IMR-90 (cell line): ENCODE data around the gene B3GNT9. TPM values are rescaled to one million over a fixed set of nuclear protein-coding genes. Genes with fewer than 3 reads are reported as not detected.

Experiments used
- ATAC-seq: fragments of 200-7000 bp; cut with Tn5 transposase; 2 replicates; pipeline ENCODE4 v1.9.1; 2020; ENCODE audit warnings: low read depth, mild to moderate bottlenecking, moderate library complexity
- BruUV-seq: library from RNA; stranded (reverse); fragments of 400-500 nt; replicated peaks from 2 replicates; lab custom pipeline; 2021; lab: Mats Ljungman, UMichigan
- CTCF ChIA-PET: fragments of 300-600 bp; formaldehyde crosslinking; extraction: SDS; loops from one replicate; lab custom pipeline; 2021; ENCODE audit warnings: antibody characterized with exemption; lab: Yijun Ruan, JAX
- POLR2A ChIA-PET: fragments of 300-600 bp; sonication (Branson Sonifier 250); formaldehyde crosslinking; loops from one replicate; lab custom pipeline; 2022; ENCODE audit warnings: antibody characterized with exemption; ENCODE audit not compliant: unreplicated experiment; lab: Charles Lee
- DNase-seq: peaks from one replicate; pipeline ENCODE4 v3.0.0; 2013
- H2AFZ ChIP-seq: replicated peaks from 2 replicates; pipeline ENCODE3; 2013; ENCODE audit warnings: low read length, mild to moderate bottlenecking; ENCODE audit not compliant: poor library complexity
- H2AK5ac ChIP-seq: 2 replicates; pipeline ENCODE4 v1.6.1; 2013; ENCODE audit warnings: low read depth, low read length, inconsistent platforms
- H2AK9ac ChIP-seq: replicated peaks from 2 replicates; pipeline ENCODE3; 2013; ENCODE audit warnings: mild to moderate bottlenecking, low read depth, low read length, moderate library complexity; ENCODE audit not compliant: poor library complexity
- H2BK120ac ChIP-seq: 2 replicates; pipeline ENCODE4 v1.6.1; 2013; ENCODE audit warnings: low read depth, low read length, inconsistent platforms
- H2BK15ac ChIP-seq: 3 replicates; pipeline ENCODE4 v1.6.1; 2013; ENCODE audit warnings: low read depth, low read length, inconsistent platforms
- H2BK20ac ChIP-seq: 2 replicates; pipeline ENCODE4 v1.6.1; 2013; ENCODE audit warnings: low read depth, mild to moderate bottlenecking, inconsistent platforms, low read length, moderate library complexity
- H2BK5ac ChIP-seq: 2 replicates; pipeline ENCODE4 v1.6.1; 2013; ENCODE audit warnings: mild to moderate bottlenecking, low read depth, low read length, inconsistent platforms; ENCODE audit not compliant: poor library complexity, severe bottlenecking
- H3K14ac ChIP-seq: replicated peaks from 2 replicates; pipeline ENCODE4 v1.6.1; 2013; ENCODE audit warnings: low read depth, low read length, inconsistent platforms
- H3K18ac ChIP-seq: 2 replicates; pipeline ENCODE4 v1.6.1; 2013; ENCODE audit warnings: low read depth, low read length, control low read depth
- H3K23ac ChIP-seq: 2 replicates; pipeline ENCODE4 v1.6.1; 2013; ENCODE audit warnings: low read depth, low read length, inconsistent platforms
- H3K27ac ChIP-seq: 2 replicates; pipeline ENCODE4 v1.5.1; 2013; ENCODE audit warnings: mild to moderate bottlenecking, control low read depth, low read length; ENCODE audit not compliant: insufficient read depth
- H3K27me3 ChIP-seq: 2 replicates; pipeline ENCODE4 v1.6.1; 2013; ENCODE audit warnings: low read length; ENCODE audit not compliant: control insufficient read depth, insufficient read depth
- H3K36me3 ChIP-seq: 2 replicates; pipeline ENCODE4 v1.6.1; 2013; ENCODE audit warnings: low read length, mixed read lengths; ENCODE audit not compliant: control insufficient read depth, insufficient read depth
- H3K4ac ChIP-seq: 2 replicates; pipeline ENCODE4 v1.6.1; 2013; ENCODE audit warnings: low read depth, low read length, inconsistent platforms
- H3K4me1 ChIP-seq: 2 replicates; pipeline ENCODE4 v1.6.1; 2013; ENCODE audit warnings: low read length, mixed read lengths; ENCODE audit not compliant: control insufficient read depth, insufficient read depth
- H3K4me2 ChIP-seq: 2 replicates; pipeline ENCODE4 v1.6.1; 2013; ENCODE audit warnings: low read depth, mild to moderate bottlenecking, control low read depth, low read length, moderate library complexity
- H3K4me3 ChIP-seq: 2 replicates; pipeline ENCODE4 v1.5.1; 2013; ENCODE audit warnings: low read depth, mild to moderate bottlenecking, control low read depth, low read length, moderate library complexity; ENCODE audit not compliant: insufficient read depth
- H3K56ac ChIP-seq: 2 replicates; pipeline ENCODE4 v1.6.1; 2013; ENCODE audit warnings: low read length, inconsistent platforms; ENCODE audit not compliant: insufficient read depth; ENCODE audit errors: extremely low read depth
- H3K79me1 ChIP-seq, 2 experiments: 2 replicates each; pipeline ENCODE4 v1.6.1; 2013; ENCODE audit warnings: low read length in 2 of 2, inconsistent platforms in 1 of 2, low read depth in 1 of 2
- H3K9ac ChIP-seq: 2 replicates; pipeline ENCODE4 v1.6.1; 2013; ENCODE audit warnings: low read depth, low read length, control low read depth
- H3K9me1 ChIP-seq: 2 replicates; pipeline ENCODE4 v1.6.1; 2013; ENCODE audit warnings: low read length, inconsistent platforms; ENCODE audit not compliant: insufficient read depth
- H3K9me3 ChIP-seq: 2 replicates; pipeline ENCODE4 v1.6.1; 2013; ENCODE audit warnings: low read length; ENCODE audit not compliant: control insufficient read depth, insufficient read depth
- H4K20me1 ChIP-seq: 2 replicates; pipeline ENCODE4 v1.6.1; 2013; ENCODE audit warnings: low read length, inconsistent platforms; ENCODE audit not compliant: insufficient read depth
- H4K5ac ChIP-seq: 2 replicates; pipeline ENCODE4 v1.6.1; 2013; ENCODE audit warnings: mild to moderate bottlenecking, low read depth, low read length, control low read depth
- H4K8ac ChIP-seq, 2 experiments: 2 replicates each; pipeline ENCODE4 v1.6.1; 2013; ENCODE audit warnings: low read depth in 2 of 2, low read length in 2 of 2, control low read depth in 1 of 2, inconsistent platforms in 1 of 2
- H4K91ac ChIP-seq: 2 replicates; pipeline ENCODE4 v1.6.1; 2013; ENCODE audit warnings: low read depth, low read length, inconsistent platforms; ENCODE audit not compliant: insufficient read depth
- CHD1 ChIP-seq: IDR thresholded peaks from 2 replicates; pipeline ENCODE4 v1.6.1; 2012; ENCODE audit warnings: low read depth, low read length, improper control_type of control experiment
- FOS ChIP-seq: fragments of 150-350 bp; IDR thresholded peaks from 2 replicates; pipeline ENCODE4 v1.6.1; 2016; ENCODE audit warnings: low read depth, low read length
- MAFK ChIP-seq: IDR thresholded peaks from 2 replicates; pipeline ENCODE4 v1.6.1; 2012; ENCODE audit warnings: low read depth, low read length, improper control_type of control experiment
- MAZ ChIP-seq: IDR thresholded peaks from 2 replicates; pipeline ENCODE4 v1.6.1; 2012; ENCODE audit warnings: low read depth, mild to moderate bottlenecking, low read length, improper control_type of control experiment, moderate library complexity, borderline replicate concordance
- MXI1 ChIP-seq: IDR thresholded peaks from 2 replicates; pipeline ENCODE4 v1.6.1; 2012; ENCODE audit warnings: low read depth, mild to moderate bottlenecking, low read length, moderate library complexity, borderline replicate concordance
- NFE2L2 ChIP-seq: fragments of 150-350 bp; IDR thresholded peaks from 2 replicates; pipeline ENCODE4 v1.6.1; 2016; ENCODE audit warnings: low read depth, mild to moderate bottlenecking, low read length
- POLR2A ChIP-seq: IDR thresholded peaks from 2 replicates; pipeline ENCODE4 v1.6.1; 2012; ENCODE audit warnings: mild to moderate bottlenecking, low read depth, low read length
- RAD21 ChIP-seq: IDR thresholded peaks from 2 replicates; pipeline ENCODE4 v1.6.1; 2012; ENCODE audit warnings: low read length, improper control_type of control experiment
- RCOR1 ChIP-seq: IDR thresholded peaks from 2 replicates; pipeline ENCODE4 v1.6.1; 2012; ENCODE audit warnings: mild to moderate bottlenecking, low read length, improper control_type of control experiment; ENCODE audit not compliant: insufficient replicate concordance
- RFX5 ChIP-seq: IDR thresholded peaks from 2 replicates; pipeline ENCODE4 v1.8.0; 2012; ENCODE audit warnings: low read depth, mild to moderate bottlenecking, low read length, moderate library complexity
- SMC3 ChIP-seq: fragments of 150-350 bp; IDR thresholded peaks from 2 replicates; pipeline ENCODE4 v1.6.1; 2016; ENCODE audit warnings: low read depth, mild to moderate bottlenecking, antibody characterized with exemption, low read length, moderate library complexity
- USF2 ChIP-seq: fragments of 150-350 bp; IDR thresholded peaks from 2 replicates; pipeline ENCODE4 v1.6.1; 2017; ENCODE audit warnings: mild to moderate bottlenecking, antibody characterized with exemption, low read length, low read depth
- WGBS, 2 experiments: methylation state at CpG; one replicate each; pipeline versions ENCODE4 v1.1.5 to v1.1.7; 2013; ENCODE audit warnings: missing lambda C conversion rate in 2 of 2; ENCODE audit not compliant: insufficient read length in 1 of 2; ENCODE audit errors: extremely low coverage in 2 of 2; 5-methylcytosine and 5-hydroxymethylcytosine counted together
- dilution Hi-C: fragments of 300-500 bp; cut with HindIII; formaldehyde crosslinking; loops from one replicate; pipeline ENCODE4 v1.14.3; 2018; ENCODE audit warnings: low sequenced_read_pairs; ENCODE audit not compliant: unreplicated experiment
- in situ Hi-C: fragments of 300-500 bp; cut with MboI; formaldehyde crosslinking; loops from 3 replicates; pipeline ENCODE4 v1.14.3; 2019; ENCODE audit warnings: low sequenced_read_pairs, inconsistent platforms, mixed read lengths
- intact Hi-C: fragments of 100-400 bp; cut with micrococcal nuclease; formaldehyde crosslinking; loops from 2 replicates; pipeline ENCODE4 v1.10.0; 2022
- polyA plus RNA-seq, 3 experiments: library from polyadenylated mRNA; depleted of rRNA; stranded (reverse); fragments of >200 nt; gene quantifications; 2 replicates each; pipeline ENCODE4 v1.2.3, GENCODE V29; 2012; ENCODE audit warnings: low replicate concordance in 1 of 3
- total RNA-seq: library from RNA; depleted of rRNA; stranded (reverse); fragments of >200 nt; gene quantifications from 2 replicates; pipeline ENCODE4 v1.2.3, GENCODE V29; 2012
- TF ChIP-seq, protein P1 (sequence below): fragments of 150-350 bp; IDR thresholded peaks from 2 replicates; pipeline ENCODE4 v1.6.1; 2016; ENCODE audit warnings: low read depth, mild to moderate bottlenecking, low read length, moderate library complexity, borderline replicate concordance
- TF ChIP-seq, protein P2 (sequence below): conservative IDR thresholded peaks from 2 replicates; pipeline ENCODE4 v1.5.1; 2012; ENCODE audit warnings: mild to moderate bottlenecking, low read depth, low read length, improper control_type of control experiment

The B3GNT9 gene
- total and polyA plus RNA-seq, 2 of the 4 experiments (the other 2 are of a cell fraction): 5.0 to 12.0 TPM

GRCh38 chr16:67109407-67110135 is 41.2 kb downstream of the B3GNT9 start, which contains the start of gene PHAF1:
Gene PHAF1, plus strand, starts transcription at chr16:67109941. Its CDS starts 235 bp downstream, at chr16:67110176.
- H2BK20ac ChIP-seq: peak within 1 kb of the TSS; percentile 58; the same call in 1 of the 2 replicates
- 8% methylated on average over 18 of the region's 63 CpGs; no CpG with 5 or more reads in 1 of the 2 experiments for WGBS, 2 experiments
- BruUV-seq: no TSS peak
- CTCF ChIA-PET: interaction anchor here (1.2 kb wide), 1 partner anchor 46 kb away, joined by 3 read pairs; no protein-coding TSS in a partner anchor
- peak within 1 kb of the TSS; percentile 93 for H2AK9ac ChIP-seq
- peak within 1 kb of the TSS; percentile 87 for H2BK120ac ChIP-seq
- peak within 1 kb of the TSS; percentile 99 for H3K23ac ChIP-seq
- H3K9me1 ChIP-seq: peaks cover 4% of the 10 kb centered on the region
- peak within 1 kb of the TSS; percentile 91 for H2AK5ac ChIP-seq
- H3K79me1 ChIP-seq: peaks cover 26 to 47% of the 10 kb centered on the region in 2 experiments
- DNase-seq: peak; percentile 83
- H3K9me3 ChIP-seq: no peaks in the 10 kb centered on the region
- H4K5ac ChIP-seq: peak within 1 kb of the TSS; percentile 99
- peak within 1 kb of the TSS; percentile 77 for H4K91ac ChIP-seq
- peaks cover 12% of the 10 kb centered on the region for H3K4me1 ChIP-seq
- in situ Hi-C loops: no loop called here
- intact Hi-C loops: no loop called here
- H3K36me3 ChIP-seq: no peaks in the 10 kb centered on the region
- H4K20me1 ChIP-seq: peaks cover 21% of the 10 kb centered on the region; the same call in 1 of the 2 replicates
- H3K27ac ChIP-seq: peak within 1 kb of the TSS; percentile 76
- ATAC-seq: peak; percentile 100
- peak within 1 kb of the TSS; percentile 100 for H3K14ac ChIP-seq
- no peaks in the 10 kb centered on the region for H3K27me3 ChIP-seq
- dilution Hi-C loops: no loop called here
- H3K9ac ChIP-seq: peak within 1 kb of the TSS; percentile 94
- H3K4me2 ChIP-seq: peak within 1 kb of the TSS; percentile 96
- H4K8ac ChIP-seq: peak within 1 kb of the TSS; percentile 76 to 100
- peak within 1 kb of the TSS; percentile 18; the same call in 2 of the 3 replicates for H2BK15ac ChIP-seq
- H2AFZ ChIP-seq: peak within 1 kb of the TSS; percentile 99
- peak within 1 kb of the TSS; percentile 85 for H3K4me3 ChIP-seq
- peak within 1 kb of the TSS; percentile 94 for H3K18ac ChIP-seq
- peak within 1 kb of the TSS; percentile 94 for H2BK5ac ChIP-seq
- peak within 1 kb of the TSS; percentile 82 for H3K56ac ChIP-seq
- POLR2A ChIA-PET: no interaction called here
- H3K4ac ChIP-seq: peak within 1 kb of the TSS; percentile 99
- TF ChIP-seq MAZ: peak; percentile 31; the same call in 1 of the 2 replicates
- TF ChIP-seq CHD1: no peak
- TF ChIP-seq, protein P1, sequence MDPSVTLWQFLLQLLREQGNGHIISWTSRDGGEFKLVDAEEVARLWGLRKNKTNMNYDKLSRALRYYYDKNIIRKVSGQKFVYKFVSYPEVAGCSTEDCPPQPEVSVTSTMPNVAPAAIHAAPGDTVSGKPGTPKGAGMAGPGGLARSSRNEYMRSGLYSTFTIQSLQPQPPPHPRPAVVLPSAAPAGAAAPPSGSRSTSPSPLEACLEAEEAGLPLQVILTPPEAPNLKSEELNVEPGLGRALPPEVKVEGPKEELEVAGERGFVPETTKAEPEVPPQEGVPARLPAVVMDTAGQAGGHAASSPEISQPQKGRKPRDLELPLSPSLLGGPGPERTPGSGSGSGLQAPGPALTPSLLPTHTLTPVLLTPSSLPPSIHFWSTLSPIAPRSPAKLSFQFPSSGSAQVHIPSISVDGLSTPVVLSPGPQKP: no peak
- no peak for TF ChIP-seq RFX5
- TF ChIP-seq NFE2L2: no peak
- TF ChIP-seq POLR2A: no peak
- TF ChIP-seq RAD21: no peak
- TF ChIP-seq MXI1: 0 out of 2 replicates have a peak, but pooled peaks have one; percentile 18
- TF ChIP-seq SMC3: no peak
- no peak for TF ChIP-seq MAFK
- no peak for TF ChIP-seq USF2
- TF ChIP-seq, protein P2, sequence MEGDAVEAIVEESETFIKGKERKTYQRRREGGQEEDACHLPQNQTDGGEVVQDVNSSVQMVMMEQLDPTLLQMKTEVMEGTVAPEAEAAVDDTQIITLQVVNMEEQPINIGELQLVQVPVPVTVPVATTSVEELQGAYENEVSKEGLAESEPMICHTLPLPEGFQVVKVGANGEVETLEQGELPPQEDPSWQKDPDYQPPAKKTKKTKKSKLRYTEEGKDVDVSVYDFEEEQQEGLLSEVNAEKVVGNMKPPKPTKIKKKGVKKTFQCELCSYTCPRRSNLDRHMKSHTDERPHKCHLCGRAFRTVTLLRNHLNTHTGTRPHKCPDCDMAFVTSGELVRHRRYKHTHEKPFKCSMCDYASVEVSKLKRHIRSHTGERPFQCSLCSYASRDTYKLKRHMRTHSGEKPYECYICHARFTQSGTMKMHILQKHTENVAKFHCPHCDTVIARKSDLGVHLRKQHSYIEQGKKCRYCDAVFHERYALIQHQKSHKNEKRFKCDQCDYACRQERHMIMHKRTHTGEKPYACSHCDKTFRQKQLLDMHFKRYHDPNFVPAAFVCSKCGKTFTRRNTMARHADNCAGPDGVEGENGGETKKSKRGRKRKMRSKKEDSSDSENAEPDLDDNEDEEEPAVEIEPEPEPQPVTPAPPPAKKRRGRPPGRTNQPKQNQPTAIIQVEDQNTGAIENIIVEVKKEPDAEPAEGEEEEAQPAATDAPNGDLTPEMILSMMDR: no peak
- no peak for TF ChIP-seq RCOR1
- TF ChIP-seq FOS: no peak
